Esophagus muscularis mucosa (tissue), 4 donors: ENCODE data around the gene ULK4. TPM values are rescaled to one million over a fixed set of nuclear protein-coding genes. Genes with fewer than 3 reads are reported as not detected.
"Not testable (repeated sequence)": the region's sequence is repeated elsewhere in the genome, so short reads cannot be mapped to it uniquely, and the experiment has no call there.

ENCODE experiments used
- DNase-seq: peaks from one replicate; pipeline ENCODE4 v3.0.0-alpha.2; 2017; ENCODE audit errors: extremely low spot score
- H3K27ac ChIP-seq, 4 donors: fragments of 200-600 bp; sonication (generic); replicated peaks in 1 of 4; 1 replicate in 3 of 4; 2 replicates in 1 of 4; pipeline ENCODE4 v1.5.1; 2016 to 2019; ENCODE audit warnings: mild to moderate bottlenecking in 1 of 4
- H3K27me3 ChIP-seq, 4 donors: fragments of 200-600 bp; sonication (generic); one replicate each; pipeline versions ENCODE4 v1.5.1 to v1.6.0; 2016 to 2019
- H3K36me3 ChIP-seq, 4 donors: fragments of 200-600 bp; sonication (generic); one replicate each; pipeline ENCODE4 v1.5.1; 2016 to 2019
- H3K4me1 ChIP-seq, 4 donors: fragments of 200-600 bp; sonication (generic); one replicate each; pipeline ENCODE4 v1.5.1; 2016 to 2019
- H3K4me3 ChIP-seq, 4 donors: fragments of 200-600 bp; sonication (generic); 1 replicate in 2 of 4; 2 replicates in 2 of 4; pipeline ENCODE4 v1.5.1; 2016 to 2019; ENCODE audit warnings: mild to moderate bottlenecking in 4 of 4, moderate library complexity in 1 of 4
- H3K9me3 ChIP-seq, 4 donors: fragments of 200-600 bp; sonication (generic); 1 replicate in 3 of 4; 2 replicates in 1 of 4; pipeline ENCODE4 v1.5.1; 2016 to 2019
- CTCF ChIP-seq, 3 experiments: fragments of 200-600 bp in 2 of 3; fragments of 450-650 bp in 1 of 3; sonication (generic) in 2 of 3; IDR thresholded peaks; one replicate each; pipeline ENCODE4 v1.5.1; 2017 to 2019; ENCODE audit warnings: antibody characterized with exemption in 3 of 3, mild to moderate bottlenecking in 2 of 3, moderate library complexity in 1 of 3
- EP300 ChIP-seq: sonication (generic); formaldehyde crosslinking; IDR thresholded peaks from one replicate; pipeline ENCODE4 v1.6.1; 2017; ENCODE audit warnings: antibody characterized with exemption
- POLR2A ChIP-seq: fragments of 450-650 bp; IDR thresholded peaks from one replicate; pipeline ENCODE4 v1.6.1; 2017; ENCODE audit warnings: antibody characterized with exemption, moderate library complexity, mild to moderate bottlenecking, low read depth
- POLR2AphosphoS5 ChIP-seq, 2 donors: sonication (generic); formaldehyde crosslinking; IDR thresholded peaks; one replicate each; pipeline ENCODE4 v1.6.1; 2017; ENCODE audit warnings: antibody characterized with exemption in 2 of 2
- WGBS: methylation state at CpG from one replicate; pipeline ENCODE4 v1.1.5; 2018; 5-methylcytosine and 5-hydroxymethylcytosine counted together
- intact Hi-C: fragments of 100-400 bp; cut with DNase I; formaldehyde crosslinking; loops from one replicate; pipeline ENCODE4 v1.15.1; 2023
- total RNA-seq, 4 donors: library from RNA; depleted of rRNA; stranded (reverse); fragments of >200 nt; gene quantifications; one replicate each; pipeline versions ENCODE4 v1.1.0 to v1.2.1, GENCODE V29; 2016

ULK4 gene
- total RNA-seq, 4 donors from 2014 or later, result 4.2 to 15.4 (median 11.0) TPM

DNA sequence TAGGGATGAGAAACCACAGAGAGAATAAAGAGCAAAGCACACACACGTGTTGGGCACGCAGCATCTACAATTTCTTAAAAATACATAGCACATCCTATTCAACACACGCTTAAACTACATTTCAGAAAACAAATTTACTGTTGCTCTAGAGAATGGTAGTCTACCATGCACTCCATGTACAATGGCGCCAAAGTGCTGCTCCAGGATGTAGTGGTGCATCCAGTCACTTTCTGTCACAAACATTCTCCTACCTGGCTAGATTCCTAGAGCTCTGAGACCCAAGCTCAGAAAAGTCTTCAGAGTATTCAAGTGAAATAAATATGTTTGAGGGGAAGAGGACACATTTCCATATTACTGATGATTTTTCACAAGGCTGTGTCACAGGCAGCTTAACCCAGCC, 388.3 kb downstream of the ULK4 start:
- H3K4me3 ChIP-seq, result no peak overlapping the region
- no peak for DNase-seq
- WGBS, result 96% methylated on average over 4 of the region's 4 CpGs
- intact Hi-C loops, result no loop called here
- peaks cover 0 to 10% (median 3%) of the 10 kb centered on the region in 4 donors for H3K4me1 ChIP-seq
- no peak for TF ChIP-seq POLR2A
- H3K27me3 ChIP-seq, result no peaks in the 10 kb centered on the region
- H3K27ac ChIP-seq, result no peak overlapping the region
- H3K9me3 ChIP-seq, result no peaks in the 10 kb centered on the region
- no peaks in the 10 kb centered on the region for H3K36me3 ChIP-seq

- peaks cover 0 to 10% (median 3%) of the 10 kb centered on the region in 4 donors for H3K4me1 ChIP-seq
- H3K27me3 ChIP-seq, result no peaks in the 10 kb centered on the region
- WGBS, result 100% methylated on average over 1 of the region's 1 CpG
- H3K27ac ChIP-seq, result no peak overlapping the region
- intact Hi-C loops, result no loop called here
- no peaks in the 10 kb centered on the region for H3K9me3 ChIP-seq
- H3K36me3 ChIP-seq, result no peaks in the 10 kb centered on the region
- no peak for TF ChIP-seq EP300
- TF ChIP-seq POLR2AphosphoS5 (IDR thresholded peaks at IDR 0.05), result no peak
- TF ChIP-seq CTCF (IDR thresholded peaks at IDR 0.05), result no peak
- TF ChIP-seq POLR2A, result no peak
- no peak overlapping the region for H3K4me3 ChIP-seq
- no peak for DNase-seq
Observed at GRCh38 chr3:41572092-41572491, 389.8 kb downstream of the ULK4 start.

- DNase-seq, result no peak
- WGBS, result 84% methylated on average over 9 of the region's 9 CpGs
- Histone ChIP-seq H3K27ac (no peak overlapping the region), H3K36me3 (no peaks in the 10 kb centered on the region), H3K27me3 (no peaks in the 10 kb centered on the region), H3K9me3 (no peaks in the 10 kb centered on the region), H3K4me1 (no peaks in the 10 kb centered on the region), H3K4me3 (no peak overlapping the region)
- TF ChIP-seq POLR2A (no peak), POLR2AphosphoS5 (IDR thresholded peaks at IDR 0.05) (no peak), CTCF (IDR thresholded peaks at IDR 0.05) (no peak)
- intact Hi-C loops, result no loop called here
Observed at GRCh38 chr3:41569632-41570305, 392.1 kb downstream of the ULK4 start.

- TF ChIP-seq CTCF (IDR thresholded peaks at IDR 0.05) (no peak), POLR2A (no peak), POLR2AphosphoS5 (IDR thresholded peaks at IDR 0.05) (no peak), EP300 (no peak)
- H3K9me3 ChIP-seq, result no peaks in the 10 kb centered on the region
- no peaks in the 10 kb centered on the region for H3K4me1 ChIP-seq
- no peak for DNase-seq
- H3K36me3 ChIP-seq, result no peaks in the 10 kb centered on the region
- WGBS, result 94% methylated on average over 3 of the region's 3 CpGs
- H3K27me3 ChIP-seq, result no peaks in the 10 kb centered on the region
- intact Hi-C loops, result no loop called here
- no peak overlapping the region for H3K27ac ChIP-seq
- no peak overlapping the region for H3K4me3 ChIP-seq
Observed at GRCh38 chr3:41565948-41566514, 395.9 kb downstream of the ULK4 start.

- H3K4me3 ChIP-seq, result no peak overlapping the region
- H3K9me3 ChIP-seq, result no peaks in the 10 kb centered on the region
- no peak overlapping the region for H3K27ac ChIP-seq
- 96% methylated on average over 5 of the region's 5 CpGs for WGBS
- DNase-seq, result no peak
- intact Hi-C loops, result no loop called here
- H3K4me1 ChIP-seq, result no peaks in the 10 kb centered on the region
- H3K27me3 ChIP-seq, result no peaks in the 10 kb centered on the region
- TF ChIP-seq POLR2A, result no peak
- TF ChIP-seq EP300, result no peak
- TF ChIP-seq CTCF (IDR thresholded peaks at IDR 0.05), result no peak
- no peak for TF ChIP-seq POLR2AphosphoS5 (IDR thresholded peaks at IDR 0.05)
- no peaks in the 10 kb centered on the region for H3K36me3 ChIP-seq
Observed at GRCh38 chr3:41565003-41565402, 396.9 kb downstream of the ULK4 start.

DNA sequence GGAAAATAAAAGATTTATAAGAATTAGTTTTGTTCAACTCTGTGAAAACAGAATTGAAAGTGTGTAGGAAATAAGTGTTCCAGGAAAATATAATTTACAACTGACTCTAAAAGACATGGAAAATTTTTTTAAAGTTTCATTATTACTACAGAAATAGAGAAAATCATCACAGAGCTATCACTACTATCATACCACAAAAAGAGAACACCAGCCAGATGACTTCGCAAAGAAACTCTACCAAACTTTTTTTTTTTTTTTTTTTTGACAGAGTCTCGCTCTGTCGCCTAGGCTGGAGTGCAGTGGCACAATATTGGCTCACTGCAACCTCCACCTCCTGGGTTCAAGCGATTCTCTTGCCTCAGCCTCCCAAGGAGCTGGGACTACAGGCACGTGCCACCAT, 405.7 kb downstream of the ULK4 start:
- H3K27ac ChIP-seq, H3K4me1 ChIP-seq, DNase-seq, H3K4me3 ChIP-seq, intact Hi-C loops, H3K27me3 ChIP-seq, H3K36me3 ChIP-seq, H3K9me3 ChIP-seq: not testable (repeated sequence)
- WGBS, result 96% methylated on average over 5 of the region's 5 CpGs
